ENCODE measurements around the gene MPP3. TPM values are rescaled to one million over a fixed set of nuclear protein-coding genes. Genes with fewer than 3 reads are reported as not detected.
A peak's percentile ranks its signal among the peaks of the same experiment; 100 is the strongest.

The MPP3 gene
- total and polyA plus RNA-seq, 9 of the 15 experiments (the other 6 are each of a cell fraction or from before 2014, with no cell fraction given) = 0.41 to 10.4 (median 4.5) TPM

GRCh38 chr17:43760254-43760852, 72.6 kb downstream of the MPP3 start (continued):
- TF ChIP-seq HOMEZ (CRISPR knock-in tag; IDR thresholded peaks at IDR 0.05) (no peak), CC2D1A (IDR thresholded peaks at IDR 0.05) (peak; percentile 80), MIER1 (IDR thresholded peaks at IDR 0.05; ENCODE audit: low read depth) (no peak), LCOR (CRISPR knock-in tag; IDR thresholded peaks at IDR 0.05) (0 out of 2 replicates have a peak, but pooled peaks have one; percentile 36), RB1 (IDR thresholded peaks at IDR 0.05; ENCODE audit: low read depth) (peak; percentile 85; the same call in 1 of the 2 replicates), USF2 (CRISPR knock-in tag; IDR thresholded peaks at IDR 0.05) (no peak), CEBPB (tag; IDR thresholded peaks at IDR 0.05) (no peak), CHD2 (IDR thresholded peaks at IDR 0.05; ENCODE audit: low read depth, low read length) (no peak), SMARCC2 (IDR thresholded peaks at IDR 0.05; ENCODE audit: low read depth) (no peak), CUX1 (CRISPR knock-in tag; IDR thresholded peaks at IDR 0.05) (no peak), CBFA2T3 (IDR thresholded peaks at IDR 0.05) (no peak), KAT2B (IDR thresholded peaks at IDR 0.05; ENCODE audit: low read depth, low read length) (no peak), LARP7 (IDR thresholded peaks at IDR 0.05) (no peak), FOXJ2 (tag; IDR thresholded peaks at IDR 0.05) (no peak), STAG1 (CRISPR knock-in tag; IDR thresholded peaks at IDR 0.05; ENCODE audit: borderline replicate concordance) (peak; percentile 94; the same call in 1 of the 2 replicates), SIX5 (IDR thresholded peaks at IDR 0.05; ENCODE audit: borderline replicate concordance in 1 of 2, insufficient read depth in 1 of 2, low read depth in 1 of 2, low read length in 2 of 2) (no peak), ZNF24 (IDR thresholded peaks at IDR 0.05) (peak; percentile 40; the same call in 1 of the 2 replicates), CTBP1 (IDR thresholded peaks at IDR 0.05; ENCODE audit: borderline replicate concordance) (peak; percentile 81), NONO (IDR thresholded peaks at IDR 0.05; ENCODE audit: low read depth in 2 of 2, low read length in 1 of 2) (no peak; a peak in 1 of 4 replicates), SMAD1 (IDR thresholded peaks at IDR 0.05; ENCODE audit: low read depth, low read length, partially characterized antibody) (no peak), ZNF583 (CRISPR knock-in tag; IDR thresholded peaks at IDR 0.05) (no peak), POLR2H (tag; IDR thresholded peaks at IDR 0.05; ENCODE audit: low read depth) (no peak), CHD1 (IDR thresholded peaks at IDR 0.05; ENCODE audit: low read length) (no peak), KDM1A (IDR thresholded peaks at IDR 0.05) (no peak)

Data from K562 (cell line).